GM06990 (cell line): ENCODE data around the gene KRTAP4-16.
"Not testable (repeated sequence)": the region's sequence is repeated elsewhere in the genome, so short reads cannot be mapped to it uniquely, and the experiment has no call there.

Experiments used
- DNase-seq: peaks from one replicate; pipeline ENCODE4 v3.0.0-alpha.2; 2011; ENCODE audit not compliant: insufficient read length; ENCODE audit errors: extremely low read depth
- H3K27me3 ChIP-seq: replicated peaks from 2 replicates; pipeline ENCODE4 v1.6.0; 2011; ENCODE audit warnings: low read length; ENCODE audit not compliant: control insufficient read depth, insufficient read depth
- H3K36me3 ChIP-seq: 2 replicates; pipeline ENCODE4 v1.5.1; 2011; ENCODE audit warnings: low read length; ENCODE audit not compliant: control insufficient read depth, insufficient read depth
- H3K4me3 ChIP-seq: replicated peaks from 2 replicates; pipeline ENCODE4 v1.5.1; 2011; ENCODE audit warnings: low read depth, mild to moderate bottlenecking, control low read depth, low read length
- TF ChIP-seq, protein P1 (sequence below): IDR thresholded peaks from 2 replicates; pipeline ENCODE4 v1.5.1; 2011; ENCODE audit warnings: low read length, control low read depth, mild to moderate bottlenecking, inconsistent platforms; ENCODE audit not compliant: insufficient read depth, poor library complexity, severe bottlenecking

The KRTAP4-16 gene

DNA sequence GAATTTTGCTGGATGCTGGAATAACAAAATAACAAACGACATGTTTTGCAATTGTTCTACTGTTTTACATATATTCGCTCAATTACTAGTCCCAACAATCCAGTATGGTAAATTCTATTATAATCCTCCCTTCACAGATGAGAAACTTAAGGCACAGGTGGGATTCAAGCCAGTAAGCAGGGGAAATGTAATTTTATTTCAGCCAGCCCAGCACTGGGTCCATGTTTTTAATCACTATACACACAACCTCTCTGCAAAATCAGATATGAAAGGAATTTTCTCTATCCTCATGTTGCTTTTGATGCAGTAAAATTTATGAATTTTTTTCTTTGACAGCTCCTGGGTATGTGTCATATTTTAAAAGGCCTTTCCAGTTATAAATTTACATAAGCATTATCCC is 43.3 kb upstream of the KRTAP4-16 start:
- TF ChIP-seq, protein P1, sequence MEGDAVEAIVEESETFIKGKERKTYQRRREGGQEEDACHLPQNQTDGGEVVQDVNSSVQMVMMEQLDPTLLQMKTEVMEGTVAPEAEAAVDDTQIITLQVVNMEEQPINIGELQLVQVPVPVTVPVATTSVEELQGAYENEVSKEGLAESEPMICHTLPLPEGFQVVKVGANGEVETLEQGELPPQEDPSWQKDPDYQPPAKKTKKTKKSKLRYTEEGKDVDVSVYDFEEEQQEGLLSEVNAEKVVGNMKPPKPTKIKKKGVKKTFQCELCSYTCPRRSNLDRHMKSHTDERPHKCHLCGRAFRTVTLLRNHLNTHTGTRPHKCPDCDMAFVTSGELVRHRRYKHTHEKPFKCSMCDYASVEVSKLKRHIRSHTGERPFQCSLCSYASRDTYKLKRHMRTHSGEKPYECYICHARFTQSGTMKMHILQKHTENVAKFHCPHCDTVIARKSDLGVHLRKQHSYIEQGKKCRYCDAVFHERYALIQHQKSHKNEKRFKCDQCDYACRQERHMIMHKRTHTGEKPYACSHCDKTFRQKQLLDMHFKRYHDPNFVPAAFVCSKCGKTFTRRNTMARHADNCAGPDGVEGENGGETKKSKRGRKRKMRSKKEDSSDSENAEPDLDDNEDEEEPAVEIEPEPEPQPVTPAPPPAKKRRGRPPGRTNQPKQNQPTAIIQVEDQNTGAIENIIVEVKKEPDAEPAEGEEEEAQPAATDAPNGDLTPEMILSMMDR: no peak
- no peak overlapping the region for H3K4me3 ChIP-seq
- no peak for DNase-seq
- no peaks in the 10 kb centered on the region for H3K27me3 ChIP-seq
- no peaks in the 10 kb centered on the region for H3K36me3 ChIP-seq

DNA sequence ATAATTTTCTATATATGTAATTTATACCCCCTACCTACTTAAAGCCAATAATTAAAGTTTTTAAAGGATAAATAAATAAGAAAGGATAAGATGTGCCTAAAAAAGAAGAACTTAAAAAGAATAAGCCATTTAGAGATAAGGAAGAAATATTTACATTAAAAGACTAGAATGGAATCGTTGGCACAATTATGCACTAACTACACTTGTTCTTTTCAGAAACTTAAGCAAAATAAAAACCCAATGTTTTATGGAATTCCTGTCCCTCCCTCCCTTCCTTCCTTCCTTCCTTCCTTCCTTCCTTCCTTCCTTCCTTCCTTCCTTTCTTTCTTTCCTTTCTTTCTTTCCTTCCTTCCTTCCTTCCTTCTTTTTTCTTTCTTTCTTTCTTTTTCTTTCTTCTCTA is 42.8 kb upstream of the KRTAP4-16 start:
- Histone ChIP-seq H3K4me3 (no peak overlapping the region), H3K27me3 (no peaks in the 10 kb centered on the region), H3K36me3 (no peaks in the 10 kb centered on the region)
- TF ChIP-seq, protein P1: no peak
- no peak for DNase-seq

DNA sequence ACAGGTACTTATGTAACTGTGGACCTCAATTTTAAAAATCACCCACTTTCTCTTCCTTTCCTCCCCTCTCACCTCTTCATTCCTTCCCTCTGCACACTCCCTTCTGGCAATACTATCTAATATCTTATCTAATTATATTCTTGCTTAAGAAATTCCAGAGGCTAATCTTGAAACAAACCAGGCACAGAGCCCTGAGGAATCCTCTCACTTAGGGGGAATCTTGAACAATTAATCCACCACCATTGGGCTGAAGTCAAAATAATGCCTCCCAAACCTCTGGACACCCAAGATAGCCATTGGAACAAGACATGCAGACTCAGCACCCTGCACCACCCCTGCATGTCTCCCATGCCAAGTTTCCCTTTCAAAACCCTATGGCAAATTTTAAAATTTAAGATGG is 39.4 kb upstream of the KRTAP4-16 start:
- DNase-seq: no peak
- Histone ChIP-seq H3K36me3 (no peaks in the 10 kb centered on the region), H3K4me3 (no peak overlapping the region), H3K27me3 (no peaks in the 10 kb centered on the region)
- TF ChIP-seq, protein P1: no peak

DNA sequence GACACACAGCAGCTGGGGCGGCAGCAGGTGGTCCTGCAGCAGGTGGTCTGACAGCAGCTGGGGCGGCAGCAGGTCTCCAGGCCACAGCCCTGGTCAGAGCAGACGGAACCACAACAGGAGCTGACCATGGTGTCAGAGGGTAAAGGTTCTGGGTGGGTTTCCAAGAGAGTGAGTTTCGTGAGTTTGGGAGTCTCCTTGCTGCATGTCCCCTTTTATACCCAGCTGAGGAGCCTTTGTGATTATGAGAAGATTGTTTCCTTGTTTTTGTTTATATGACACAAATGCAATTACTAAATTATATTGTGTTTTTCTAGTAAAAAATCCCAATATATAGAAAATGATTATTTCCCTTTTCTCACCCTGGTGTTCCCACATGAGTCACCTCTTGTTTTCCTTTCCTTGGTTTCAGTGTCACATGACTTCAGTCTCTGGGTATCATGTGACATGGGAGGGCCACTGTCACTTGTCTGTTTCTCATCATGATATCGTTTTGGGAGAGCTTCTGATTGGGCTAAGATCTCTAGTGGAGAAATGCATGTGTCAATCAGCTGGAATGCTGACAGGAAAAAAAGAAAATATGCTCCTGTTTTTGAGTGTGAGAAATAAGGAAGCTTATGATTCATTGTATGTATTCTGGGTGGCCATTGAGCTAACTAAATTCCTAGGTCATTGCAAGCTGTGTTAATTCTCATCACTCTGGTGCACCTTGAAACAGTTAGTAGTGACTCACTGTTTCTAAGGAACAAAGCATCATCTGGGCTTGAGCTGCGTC is 38.5 kb upstream of the KRTAP4-16 start, which contains the start of gene KRTAP4-6:
Gene KRTAP4-6, minus strand, starts transcription at position 185 of the 772 bp plus-strand sequence. Its CDS starts 57 bp downstream, at position 128.
- Histone ChIP-seq H3K4me3 (no peak within 1 kb of the TSS), H3K36me3 (no peaks in the 10 kb centered on the region), H3K27me3 (no peaks in the 10 kb centered on the region)
- TF ChIP-seq, protein P1: no peak
- no peak for DNase-seq

DNA sequence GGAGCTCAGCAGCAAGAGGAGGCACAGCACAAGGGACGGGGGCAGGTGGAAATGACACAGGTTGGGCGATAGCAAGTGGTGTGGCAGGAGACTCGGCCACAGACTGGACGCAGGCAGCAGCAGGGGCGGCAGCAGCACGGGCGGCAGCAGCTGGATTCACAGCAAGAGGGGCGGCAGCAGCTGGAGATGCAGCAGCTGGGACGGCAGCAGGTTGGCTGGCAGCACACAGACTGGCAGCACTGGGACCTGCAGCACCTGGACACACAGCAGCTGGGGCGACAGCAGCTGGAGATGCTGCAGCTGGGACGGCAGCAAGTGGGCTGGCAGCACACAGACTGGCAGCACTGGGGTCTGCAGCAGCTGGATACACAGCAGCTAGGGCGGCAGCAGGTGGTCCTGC is 37.9 kb upstream of the KRTAP4-16 start:
- not testable (repeated sequence) for H3K36me3 ChIP-seq, H3K27me3 ChIP-seq, H3K4me3 ChIP-seq, DNase-seq

DNA sequence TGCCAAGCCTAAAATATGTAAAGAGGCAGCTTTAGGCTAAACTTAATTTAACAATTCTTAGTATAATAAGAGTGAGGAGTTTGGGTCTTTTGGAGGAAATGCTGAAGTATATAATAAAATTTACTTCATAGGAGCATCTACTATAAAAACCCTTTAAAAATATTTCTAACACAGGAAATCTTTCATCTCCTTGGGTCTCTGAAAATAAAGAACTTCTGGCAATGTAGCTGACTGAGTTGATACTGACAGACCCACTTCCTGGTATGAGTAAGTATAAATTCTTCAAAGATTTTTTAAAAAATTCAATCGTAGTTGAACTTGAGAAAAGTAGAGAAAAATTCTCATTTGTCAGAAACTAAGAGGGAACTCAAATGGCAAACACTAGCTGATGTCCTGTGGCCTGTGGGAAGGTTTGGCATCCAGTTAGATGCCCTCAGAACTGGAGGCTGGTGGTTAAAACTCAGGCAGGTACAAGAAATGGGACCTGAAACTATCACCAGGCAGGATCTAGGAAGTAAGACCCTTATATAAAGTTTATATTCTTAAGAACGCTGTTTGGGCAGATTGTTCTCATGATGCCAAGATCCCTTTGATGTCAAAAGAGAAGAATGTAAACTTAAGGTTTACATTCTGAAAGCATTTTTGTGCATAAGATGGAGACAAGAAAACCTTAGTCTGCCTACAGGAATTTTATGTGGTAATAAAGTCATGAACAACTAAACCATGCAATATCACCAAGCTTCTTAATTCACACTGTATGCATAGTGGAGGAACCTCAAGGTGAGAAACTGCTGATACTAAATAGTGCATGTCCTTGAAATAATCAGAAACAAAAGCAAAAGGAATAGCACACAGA is 32.1 kb upstream of the KRTAP4-16 start:
- DNase-seq: no peak
- Histone ChIP-seq H3K27me3 (no peaks in the 10 kb centered on the region), H3K36me3 (no peaks in the 10 kb centered on the region), H3K4me3 (no peak overlapping the region)
- TF ChIP-seq, protein P1: no peak
